Middle frontal gyrus (tissue), 1 donor: ENCODE data around the gene MACO1.
"Not testable (repeated sequence)": the region's sequence is repeated elsewhere in the genome, so short reads cannot be mapped to it uniquely, and the experiment has no call there.

Experiments used
- DNase-seq: peaks from one replicate; pipeline ENCODE4 v3.0.0-alpha.2; 2015; ENCODE audit warnings: low spot score; ENCODE audit errors: extremely low spot score

Gene MACO1, protein sequence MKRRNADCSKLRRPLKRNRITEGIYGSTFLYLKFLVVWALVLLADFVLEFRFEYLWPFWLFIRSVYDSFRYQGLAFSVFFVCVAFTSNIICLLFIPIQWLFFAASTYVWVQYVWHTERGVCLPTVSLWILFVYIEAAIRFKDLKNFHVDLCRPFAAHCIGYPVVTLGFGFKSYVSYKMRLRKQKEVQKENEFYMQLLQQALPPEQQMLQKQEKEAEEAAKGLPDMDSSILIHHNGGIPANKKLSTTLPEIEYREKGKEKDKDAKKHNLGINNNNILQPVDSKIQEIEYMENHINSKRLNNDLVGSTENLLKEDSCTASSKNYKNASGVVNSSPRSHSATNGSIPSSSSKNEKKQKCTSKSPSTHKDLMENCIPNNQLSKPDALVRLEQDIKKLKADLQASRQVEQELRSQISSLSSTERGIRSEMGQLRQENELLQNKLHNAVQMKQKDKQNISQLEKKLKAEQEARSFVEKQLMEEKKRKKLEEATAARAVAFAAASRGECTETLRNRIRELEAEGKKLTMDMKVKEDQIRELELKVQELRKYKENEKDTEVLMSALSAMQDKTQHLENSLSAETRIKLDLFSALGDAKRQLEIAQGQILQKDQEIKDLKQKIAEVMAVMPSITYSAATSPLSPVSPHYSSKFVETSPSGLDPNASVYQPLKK

DNA sequence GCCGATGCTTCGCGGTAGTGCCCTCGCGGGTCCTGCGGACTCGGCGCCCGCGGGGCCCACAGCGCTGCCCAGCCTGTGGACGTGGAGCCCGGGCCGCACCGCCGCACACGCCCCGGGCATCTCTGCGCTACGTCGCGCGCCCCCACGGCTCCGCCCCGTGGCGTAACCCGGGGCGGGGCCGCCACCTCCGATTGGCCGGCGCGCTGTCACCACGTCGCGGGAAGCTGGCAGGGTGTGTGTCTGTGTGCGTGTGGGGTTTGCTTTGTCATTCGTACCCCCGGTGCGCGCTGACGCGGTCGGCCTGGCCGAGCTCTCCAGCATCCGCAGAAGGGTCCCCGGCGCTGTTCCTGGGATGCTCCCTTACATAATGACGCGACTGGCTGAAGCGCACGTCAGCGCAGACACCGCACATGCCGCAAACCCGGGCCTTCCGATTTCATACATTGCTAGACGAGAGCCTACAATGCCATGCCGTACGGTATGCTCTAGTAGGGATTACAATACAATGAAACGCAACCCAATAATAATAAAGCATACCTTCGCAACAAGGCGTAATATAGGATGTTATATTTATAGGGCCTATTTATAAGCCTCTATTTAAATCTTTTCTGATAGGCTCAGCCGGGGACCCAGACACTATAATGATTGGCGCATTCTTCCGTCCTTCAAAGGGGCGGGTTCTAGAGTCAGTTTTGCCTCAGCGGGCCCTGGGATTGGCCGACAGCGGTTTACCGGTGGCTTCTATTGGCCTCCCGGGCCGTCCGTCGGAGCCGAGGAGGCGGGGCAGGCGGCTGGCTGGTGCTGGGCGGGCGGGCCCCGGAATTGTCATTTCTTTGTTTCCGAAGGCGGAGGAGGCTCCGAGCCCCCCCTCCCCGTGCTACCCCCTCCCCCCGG is at the start of gene MACO1:
TSS of gene MACO1 (plus strand) at position 825 of the 894 bp plus-strand sequence. CDS start 202 bp downstream, outside the sequence.
- peak; percentile 96 for DNase-seq

DNA sequence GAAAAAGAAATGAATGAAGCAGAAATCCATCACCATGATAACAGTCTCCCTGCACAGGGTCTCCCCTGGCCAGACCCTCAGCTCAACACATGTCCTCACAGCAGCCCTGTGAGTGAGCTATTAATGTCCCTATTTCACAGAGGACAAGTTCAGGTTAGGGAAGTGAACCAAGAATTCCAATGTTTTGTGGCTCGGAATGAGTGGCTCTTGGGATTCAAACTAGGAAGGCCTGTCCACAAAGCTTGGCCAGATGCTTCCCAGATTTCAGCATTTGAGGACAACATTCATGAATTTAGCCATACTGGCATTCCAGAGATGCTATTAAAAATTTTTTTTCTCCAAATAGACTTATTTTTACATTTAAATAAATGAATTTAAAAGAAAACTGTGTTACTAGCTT is 48.2 kb upstream of the MACO1 start:
- DNase-seq = not testable (repeated sequence)

DNA sequence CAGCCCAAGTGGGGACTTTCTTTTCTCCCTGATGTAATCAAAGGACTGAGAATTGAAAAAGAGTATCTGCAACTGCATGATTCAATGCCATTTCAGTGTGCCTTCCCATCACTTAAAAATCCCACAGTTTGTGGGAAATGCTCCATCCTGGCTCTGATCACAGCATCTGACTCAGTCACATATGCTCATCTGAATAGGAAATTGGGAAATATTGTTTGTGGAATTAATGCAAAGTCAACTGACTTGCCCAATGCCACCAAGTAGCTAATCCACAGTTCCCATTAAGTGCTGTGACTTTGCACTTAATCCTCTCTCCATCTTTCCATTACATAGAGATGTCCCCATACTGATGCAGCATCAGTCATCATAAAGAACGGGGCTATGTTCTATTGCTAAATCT is 47.6 kb upstream of the MACO1 start:
- DNase-seq = not testable (repeated sequence)

DNA sequence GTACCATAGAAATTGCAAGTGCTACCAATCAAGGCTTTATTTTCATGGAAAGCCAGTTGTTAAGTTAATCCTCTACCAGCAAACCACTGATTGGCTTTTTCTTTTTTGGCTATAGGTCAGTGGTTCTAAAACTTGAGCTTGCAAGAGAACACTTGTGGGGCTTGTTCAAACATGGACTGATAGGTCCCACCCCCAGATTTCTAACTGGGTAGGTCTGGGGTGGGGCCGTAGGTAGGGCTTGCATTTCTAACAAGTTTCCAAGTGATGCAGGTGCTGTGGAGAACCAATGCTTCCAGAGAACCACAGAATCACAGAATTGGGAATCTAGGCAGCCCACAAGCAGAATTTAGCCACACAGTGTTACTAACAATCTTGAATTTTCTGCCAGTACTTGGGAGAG is 46.8 kb upstream of the MACO1 start:
- not testable (repeated sequence) for DNase-seq

DNA sequence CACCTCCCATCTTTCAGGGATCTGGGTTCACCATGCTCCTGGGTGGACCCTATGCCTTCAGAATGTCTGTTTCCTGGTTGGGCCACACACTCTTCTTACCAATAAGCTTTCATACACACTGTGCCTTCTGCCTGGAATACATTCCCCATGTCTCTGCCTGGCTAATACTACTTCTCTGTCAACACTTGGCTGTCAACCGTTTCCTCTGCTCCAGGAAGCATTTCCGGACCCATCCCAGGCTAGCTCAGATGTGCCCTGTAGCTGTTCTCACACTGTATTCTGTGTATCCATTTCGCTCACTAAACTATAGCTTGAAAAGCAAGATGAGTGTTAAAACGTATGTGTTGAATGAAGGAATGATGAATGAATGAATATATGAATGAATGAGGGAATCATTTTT is 43.6 kb upstream of the MACO1 start:
- not testable (repeated sequence) for DNase-seq

DNA sequence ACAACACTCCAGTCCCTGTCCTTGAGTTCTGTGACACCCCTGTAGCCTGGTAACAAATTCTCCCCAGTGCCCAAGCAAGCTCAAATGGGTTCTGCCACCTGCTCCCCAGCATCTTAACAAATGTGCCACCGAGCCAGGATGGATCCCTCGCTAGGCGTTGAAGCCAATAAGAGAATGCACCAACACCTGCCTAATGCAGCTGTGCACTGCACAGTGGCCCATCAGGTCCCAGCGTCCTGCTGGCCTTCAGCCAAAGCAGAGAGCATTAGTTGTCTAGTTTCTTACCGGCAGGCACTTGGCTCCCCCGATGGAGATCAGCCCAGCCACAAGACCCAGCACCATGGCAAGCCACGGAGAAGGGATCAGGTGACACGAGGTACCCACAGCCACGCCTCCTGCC is 42.0 kb upstream of the MACO1 start:
- DNase-seq = not testable (repeated sequence)

DNA sequence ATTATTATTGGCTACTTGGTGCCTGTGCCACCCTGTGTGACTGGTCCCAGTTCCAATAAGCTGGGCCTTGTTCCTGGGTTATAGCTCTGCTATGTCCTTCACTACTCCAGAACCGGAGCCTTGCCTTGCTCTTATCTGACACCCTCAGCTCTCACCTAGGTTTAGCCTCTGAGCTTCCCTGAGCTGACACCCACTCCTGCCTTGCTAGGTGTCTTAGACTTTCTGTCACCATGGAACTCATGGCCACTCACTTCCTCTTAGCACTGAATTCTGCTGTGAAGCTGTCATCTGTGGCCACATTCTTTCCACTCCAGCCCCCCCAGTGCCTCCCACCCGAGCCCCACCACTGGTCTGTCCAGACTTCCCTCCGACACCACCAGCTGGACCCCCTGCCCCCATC is 41.0 kb upstream of the MACO1 start:
- not testable (repeated sequence) for DNase-seq

DNA sequence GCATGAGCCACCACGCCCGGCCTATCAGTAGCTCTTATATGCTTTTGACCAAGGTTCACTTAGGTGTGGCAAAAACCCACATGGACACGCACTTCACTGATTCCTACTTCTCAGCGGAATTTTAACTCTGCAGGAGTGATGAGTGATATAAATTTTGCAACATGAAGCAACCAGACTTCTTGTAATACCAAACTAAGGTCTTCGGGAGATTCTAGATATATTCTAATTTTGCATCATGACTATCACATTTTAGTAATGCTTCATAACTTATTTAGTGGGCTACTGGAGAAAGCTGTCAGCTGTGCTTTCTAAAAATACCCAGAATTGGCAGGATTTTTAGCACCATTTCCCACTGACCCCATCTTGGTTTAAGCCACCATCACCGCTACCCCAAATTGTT is 37.9 kb upstream of the MACO1 start:
- no peak for DNase-seq

DNA sequence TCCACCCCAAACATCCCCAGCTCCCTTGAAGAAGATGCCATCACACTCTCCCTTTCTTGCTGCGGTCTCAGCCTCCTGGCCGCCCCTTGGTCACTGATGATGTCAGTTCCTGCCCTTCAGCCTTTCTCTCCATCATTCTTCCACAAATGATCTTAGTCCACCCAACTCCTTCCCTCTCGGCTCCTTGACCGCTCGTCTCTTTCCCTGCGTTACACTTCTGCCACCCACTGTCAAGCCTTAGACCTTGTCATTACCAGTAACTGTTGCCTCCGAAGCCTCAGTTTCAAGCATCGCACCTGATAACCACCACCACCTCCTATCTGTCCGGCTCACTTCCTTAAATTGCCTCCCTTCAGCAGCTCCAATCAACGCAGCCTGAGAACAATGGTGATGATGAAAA is 33.1 kb upstream of the MACO1 start:
- DNase-seq = not testable (repeated sequence)

DNA sequence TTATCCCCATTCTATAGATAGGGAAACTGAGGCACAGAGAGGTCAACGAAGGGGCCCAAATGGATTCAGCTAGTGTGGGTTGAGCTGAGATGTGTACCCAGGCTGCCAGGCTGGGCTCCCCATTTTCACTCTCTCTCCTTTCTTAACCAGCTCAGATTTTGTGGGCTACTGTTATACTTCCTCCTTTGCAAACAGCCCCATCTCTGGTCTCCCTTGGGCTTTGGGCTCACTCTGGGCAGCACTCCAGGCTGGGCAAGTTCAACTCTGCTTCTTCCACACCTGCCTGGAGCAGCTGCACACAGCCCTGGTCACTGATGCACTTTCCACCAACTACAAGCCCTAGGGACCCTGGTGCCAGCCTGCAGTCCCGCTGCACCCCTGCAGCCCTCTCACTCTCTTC is 32.6 kb upstream of the MACO1 start:
- not testable (repeated sequence) for DNase-seq

DNA sequence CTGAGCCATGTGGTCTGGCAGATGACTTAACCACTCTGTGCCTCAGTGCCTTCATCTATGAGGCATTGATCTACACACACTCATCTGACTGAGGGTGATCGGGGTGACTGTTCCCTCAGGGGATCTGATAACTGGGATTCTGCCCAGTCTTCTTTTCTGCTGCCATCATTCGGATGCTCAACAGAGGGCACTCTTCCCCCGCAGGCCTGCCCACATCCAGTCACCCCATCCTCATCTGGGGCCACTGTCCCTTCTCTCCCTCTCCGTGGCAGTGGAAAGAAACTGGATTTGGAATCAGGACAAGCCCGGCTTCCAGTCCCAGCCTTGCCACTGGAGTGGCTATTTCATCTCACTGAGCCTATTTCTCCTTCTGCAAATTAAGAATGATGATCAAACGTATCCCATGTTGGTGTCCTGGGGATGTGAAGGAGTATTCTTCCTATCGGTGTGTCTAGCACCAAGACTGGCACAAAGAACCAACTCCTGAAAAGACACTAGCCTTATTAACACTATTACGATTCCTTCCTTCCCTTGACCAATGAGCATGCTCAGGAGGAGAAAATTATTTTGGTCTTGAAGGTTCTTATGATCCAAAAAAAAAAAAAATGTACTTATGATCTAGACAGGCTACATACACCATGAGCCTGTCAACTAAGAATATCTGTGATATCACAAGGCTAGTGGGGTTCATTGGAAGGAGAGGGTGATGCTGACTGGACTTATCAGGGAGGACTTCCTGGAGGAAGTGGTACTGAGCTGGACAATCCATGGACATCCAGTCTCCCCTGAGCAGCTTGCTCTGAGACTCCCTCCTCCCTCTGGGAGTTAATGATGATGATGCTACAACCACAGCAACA is 27.5 kb upstream of the MACO1 start:
- not testable (repeated sequence) for DNase-seq

DNA sequence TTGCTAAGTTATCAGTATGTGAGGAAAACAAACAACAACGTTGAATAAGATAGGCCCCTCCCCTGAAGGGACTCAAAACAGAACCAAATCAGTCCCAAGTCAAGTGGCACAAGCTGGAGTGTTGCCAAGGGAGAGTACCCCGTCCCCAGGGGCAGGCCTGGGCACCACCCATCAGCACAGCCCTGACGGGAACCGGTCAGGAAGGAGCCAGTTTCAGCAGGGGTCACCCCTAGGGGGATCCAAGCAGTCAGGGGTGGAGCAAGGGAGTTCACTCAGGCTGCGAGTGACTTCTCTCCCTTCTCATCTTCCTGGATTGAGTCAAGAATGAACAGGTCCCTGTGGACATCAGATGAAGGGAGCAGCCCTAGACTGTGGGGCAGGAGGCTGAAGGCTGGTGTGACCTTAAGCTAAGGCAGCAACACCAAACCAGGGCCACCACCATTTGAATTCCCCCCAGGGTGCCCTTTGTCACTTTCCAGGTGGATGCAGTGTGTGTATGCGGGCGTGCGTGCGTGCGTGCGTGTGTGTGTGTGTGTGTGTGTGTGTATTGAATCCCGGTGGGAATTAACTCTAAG is 24.9 kb upstream of the MACO1 start:
- not testable (repeated sequence) for DNase-seq

DNA sequence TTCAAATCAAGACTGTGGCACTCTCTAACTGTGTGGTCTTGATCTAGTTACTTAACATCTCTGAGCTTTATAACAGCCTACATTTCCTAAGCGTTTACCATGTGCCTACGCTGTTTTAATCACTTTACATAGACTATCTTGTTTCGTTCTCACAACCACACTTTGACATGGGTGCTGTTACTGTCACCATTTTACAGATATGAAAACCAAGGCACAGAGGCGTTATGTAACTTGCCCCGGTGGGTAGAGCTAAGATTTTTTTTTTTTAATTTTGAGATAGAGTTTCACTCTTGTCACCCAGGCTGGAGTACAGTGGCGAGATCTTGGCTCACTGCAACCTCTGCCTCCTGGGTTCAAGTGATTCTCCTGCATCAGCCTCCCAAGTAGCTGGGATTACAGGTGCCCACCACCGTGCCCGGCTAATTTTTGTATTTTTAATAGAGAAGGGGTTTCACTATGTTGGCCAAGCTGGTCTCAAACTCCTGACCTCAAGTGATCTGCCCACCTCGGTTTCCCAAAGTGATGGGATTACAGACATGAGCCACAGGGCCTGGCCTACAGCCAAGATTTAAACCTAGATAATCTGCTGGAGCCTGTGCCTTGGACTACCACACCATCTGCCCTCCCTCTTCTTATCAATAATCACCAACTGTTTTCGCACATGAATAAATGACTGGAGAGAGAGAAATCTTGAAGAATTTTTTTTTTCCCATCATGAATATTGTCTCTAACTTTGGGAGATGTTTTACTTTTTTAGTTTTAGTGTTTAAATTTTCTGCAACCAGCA is 20.9 kb upstream of the MACO1 start:
- not testable (repeated sequence) for DNase-seq

DNA sequence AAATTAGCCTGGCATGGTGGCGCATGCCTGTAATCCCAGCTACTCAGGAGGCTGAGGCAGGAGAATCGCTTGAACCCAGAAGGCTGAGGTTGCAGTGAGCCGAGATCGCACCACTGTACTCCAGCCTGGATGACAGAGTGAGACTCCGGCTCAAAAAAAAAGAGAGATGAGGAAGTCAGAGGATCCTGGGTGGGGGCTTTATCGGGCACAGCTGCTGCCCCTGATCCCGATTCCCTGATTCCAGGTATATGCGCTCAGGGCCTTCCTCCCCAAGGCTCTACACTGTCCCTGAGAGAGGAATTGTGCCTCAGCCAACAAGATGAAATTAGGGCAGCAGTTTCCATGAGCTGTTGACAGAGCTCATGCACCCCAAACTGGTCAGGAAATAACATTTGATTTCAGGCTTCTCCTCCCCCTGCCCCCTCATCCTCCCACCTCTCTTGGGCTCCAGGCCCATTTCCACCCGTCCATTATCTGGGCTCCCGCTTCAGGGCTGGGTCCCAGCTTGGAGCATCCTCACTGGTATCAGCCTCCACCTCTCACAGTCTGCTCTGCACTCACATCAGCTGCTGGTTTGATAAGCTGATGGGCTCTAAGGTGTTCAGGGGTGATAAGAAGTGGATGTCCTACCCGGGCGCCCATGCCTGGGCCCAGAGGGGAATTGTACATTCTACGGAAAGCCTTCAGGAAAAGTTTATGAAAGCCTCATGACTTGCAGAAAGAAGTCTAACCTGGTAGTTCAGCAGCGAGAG is 17.6 kb upstream of the MACO1 start:
- not testable (repeated sequence) for DNase-seq

DNA sequence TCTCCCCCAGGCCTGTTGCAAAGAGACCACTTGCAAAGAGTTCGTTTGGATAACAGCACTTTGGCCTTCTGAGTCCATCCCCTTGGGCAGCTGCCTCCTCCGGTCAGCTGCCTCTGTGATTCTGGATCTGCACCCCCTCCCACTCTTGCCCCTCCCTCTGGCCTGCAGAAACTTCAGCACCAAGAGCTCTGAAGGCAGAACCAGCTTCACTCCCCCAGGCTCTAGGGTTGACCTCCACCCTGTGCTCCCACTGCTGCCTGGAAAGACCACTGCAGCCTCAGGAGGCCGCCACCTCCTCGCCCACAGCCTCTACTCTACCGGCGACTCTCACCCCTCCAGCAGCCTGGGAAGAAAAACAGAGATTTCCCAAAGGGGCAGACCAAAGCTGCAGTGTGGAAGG is 16.5 kb upstream of the MACO1 start:
- not testable (repeated sequence) for DNase-seq

DNA sequence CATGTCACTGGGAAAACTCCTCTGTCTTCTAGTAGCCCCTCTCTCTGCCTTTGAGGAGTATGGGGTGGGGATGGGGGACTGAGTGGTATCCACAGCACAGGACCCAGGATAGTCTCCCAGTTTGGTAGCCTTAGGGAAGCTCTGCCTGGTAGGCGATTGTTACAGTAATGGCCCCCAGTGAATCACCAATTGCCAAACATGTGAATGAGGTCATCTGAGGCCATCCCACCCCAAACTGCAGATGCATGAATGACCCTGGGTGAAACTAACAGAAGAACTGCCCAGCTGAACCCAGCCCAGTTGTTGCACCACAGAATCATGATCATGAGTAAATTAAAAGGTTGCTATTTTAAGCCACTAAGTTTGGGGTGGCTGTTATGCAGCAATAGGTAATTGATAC is 16.1 kb upstream of the MACO1 start:
- DNase-seq = not testable (repeated sequence)

DNA sequence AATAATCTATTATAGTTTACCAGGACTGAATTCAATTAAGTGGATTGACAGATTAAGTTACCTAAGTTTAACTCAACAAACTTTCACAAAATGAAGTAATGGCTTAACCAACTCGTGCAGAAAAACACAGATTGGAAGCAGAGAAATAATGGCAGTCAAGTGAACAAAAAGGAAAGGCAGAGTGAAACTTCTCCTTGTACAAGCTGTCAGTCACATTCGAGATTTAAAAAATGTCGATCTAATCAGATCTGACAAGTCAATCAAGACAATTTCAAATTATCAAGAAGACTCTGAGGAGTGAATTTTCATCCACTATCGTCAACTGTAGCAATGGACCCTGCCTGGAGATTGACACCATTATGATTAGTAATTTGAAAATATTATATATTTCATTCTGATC is 13.4 kb upstream of the MACO1 start:
- DNase-seq = not testable (repeated sequence)

DNA sequence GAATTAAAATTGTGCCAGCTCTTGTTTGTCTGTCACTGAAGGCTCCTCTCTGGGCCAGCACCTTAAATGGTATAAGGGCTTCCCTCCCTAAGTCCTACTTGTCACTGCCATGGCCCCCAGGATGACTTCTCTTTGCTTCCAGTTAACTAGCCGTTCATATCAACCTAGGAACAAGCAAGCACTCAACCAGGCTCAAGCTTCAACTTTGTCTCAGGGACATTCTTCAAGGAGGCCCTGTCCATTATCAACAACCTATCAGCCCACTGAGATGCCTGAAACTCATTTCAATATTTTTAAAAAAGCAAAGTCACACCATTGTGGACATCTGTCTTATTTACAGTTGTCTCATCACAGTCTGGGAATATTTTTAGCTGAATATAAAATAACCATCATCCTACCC is 11.4 kb upstream of the MACO1 start:
- DNase-seq = not testable (repeated sequence)

DNA sequence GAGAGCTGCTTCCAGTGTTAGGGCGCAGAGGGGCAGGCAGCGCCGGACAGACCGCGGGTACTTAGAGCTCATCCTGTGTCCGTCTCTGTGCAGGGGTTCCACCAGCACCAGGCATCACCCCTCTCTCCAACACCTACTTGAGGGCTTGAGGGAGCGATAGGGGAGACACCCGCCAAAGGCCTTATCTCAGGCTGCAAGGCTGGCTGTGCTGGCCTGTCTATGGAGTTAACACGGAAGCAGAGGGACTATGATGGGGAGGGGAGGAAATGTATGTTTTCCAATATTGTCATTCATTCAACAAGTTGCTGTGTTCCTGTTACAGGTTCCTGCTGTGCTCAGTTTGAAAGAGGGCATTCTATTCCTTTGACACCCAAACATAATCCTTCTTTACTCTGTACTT is 10.0 kb upstream of the MACO1 start, which contains the start of gene RHCE:
TSS of gene RHCE (minus strand) at position 111 of the 400 bp plus-strand sequence. CDS start at position 72, 39 bp downstream.
- not testable (repeated sequence) for DNase-seq
